HG03565 (cell line): ENCODE data around the gene YJEFN3.

Experiments
- ATAC-seq: cut with Tn5 transposase; IDR thresholded peaks from one replicate; pipeline ENCODE4 v1.9.1; 2021; ENCODE audit warnings: mild to moderate bottlenecking, moderate library complexity; ENCODE audit not compliant: unreplicated experiment

Gene YJEFN3

DNA sequence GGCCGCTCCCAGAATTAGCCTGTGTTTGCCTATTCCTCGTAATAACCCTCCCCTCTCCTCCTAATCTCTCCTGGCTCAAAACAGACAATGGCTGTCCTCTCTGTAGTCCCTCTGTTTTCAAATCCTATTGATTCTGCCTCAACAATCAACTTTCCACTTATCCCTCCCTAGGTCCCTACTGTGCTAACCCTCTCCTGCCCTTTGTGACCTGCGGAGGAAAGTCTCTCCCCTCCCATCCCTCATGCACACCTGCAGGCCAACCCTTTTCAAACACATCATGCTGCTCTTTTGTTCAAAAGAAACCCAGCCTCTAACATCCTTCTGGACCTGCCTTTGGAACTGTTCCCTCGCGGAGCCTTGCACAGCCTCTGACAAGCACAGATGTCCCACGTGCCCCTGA lies 46.7 kb downstream of the YJEFN3 start:
- no peak for ATAC-seq

GRCh38 chr19:19578252-19578651 lies 49.5 kb downstream of the YJEFN3 start:
- ATAC-seq, result no peak

DNA sequence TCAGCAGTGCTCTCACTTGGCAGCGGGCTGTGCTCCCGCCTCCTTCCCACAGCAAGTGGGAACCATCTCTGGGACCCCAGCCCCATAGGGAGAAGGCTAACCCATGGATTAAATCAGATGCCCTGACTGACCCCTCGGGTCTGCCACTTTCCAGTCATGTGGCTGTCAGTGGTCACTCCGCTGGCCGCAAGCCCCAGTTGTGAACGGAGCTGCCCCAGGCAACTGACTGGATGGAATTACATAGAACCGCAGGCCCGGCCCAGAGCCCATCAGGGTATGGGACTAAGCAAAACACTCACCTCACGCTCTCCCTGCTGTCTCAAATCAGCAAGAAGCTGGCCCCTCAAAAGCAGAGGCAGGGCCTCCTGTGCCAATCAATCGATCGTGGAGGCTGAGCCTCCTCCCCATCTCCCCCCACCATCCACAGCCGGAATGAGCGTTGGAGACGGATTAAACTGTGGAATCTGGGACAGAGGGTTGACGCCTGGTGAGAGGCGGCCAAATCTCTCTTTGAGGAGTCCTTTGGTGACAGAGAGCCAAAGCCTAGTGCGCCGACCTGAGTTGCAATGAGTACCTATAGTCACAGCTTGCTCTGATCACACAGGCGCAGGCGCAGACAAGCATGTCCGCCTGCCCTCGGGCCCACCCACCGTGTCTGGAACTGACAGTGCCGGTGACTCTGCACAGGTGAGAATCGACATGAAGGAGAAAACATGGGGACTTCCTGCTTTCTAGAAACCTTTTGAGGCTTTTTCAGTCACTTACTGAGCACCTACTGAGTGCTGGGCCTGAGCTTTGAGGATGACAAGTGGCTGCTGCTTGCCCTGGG lies 51.0 kb downstream of the YJEFN3 start:
- no peak for ATAC-seq

DNA sequence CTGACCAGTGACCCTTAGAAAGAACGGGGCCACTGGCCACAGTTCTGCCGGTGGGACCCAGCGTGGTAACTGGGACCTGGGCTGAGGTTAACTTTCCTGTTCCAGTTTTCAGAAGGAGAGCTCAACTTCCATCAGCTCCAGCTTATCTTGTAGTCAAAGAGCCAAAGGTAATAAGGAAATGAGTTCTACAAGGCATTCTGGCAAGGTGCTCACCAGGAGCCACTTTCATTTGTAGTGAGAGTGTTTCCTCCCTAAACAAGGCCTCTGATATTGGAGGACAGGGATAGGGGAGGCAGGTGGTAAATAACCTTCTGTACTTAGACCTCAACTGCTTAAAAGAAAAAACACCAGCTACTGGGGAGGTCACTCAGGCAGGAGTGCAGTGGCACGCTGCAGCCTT lies 51.7 kb downstream of the YJEFN3 start:
- ATAC-seq, result no peak

DNA sequence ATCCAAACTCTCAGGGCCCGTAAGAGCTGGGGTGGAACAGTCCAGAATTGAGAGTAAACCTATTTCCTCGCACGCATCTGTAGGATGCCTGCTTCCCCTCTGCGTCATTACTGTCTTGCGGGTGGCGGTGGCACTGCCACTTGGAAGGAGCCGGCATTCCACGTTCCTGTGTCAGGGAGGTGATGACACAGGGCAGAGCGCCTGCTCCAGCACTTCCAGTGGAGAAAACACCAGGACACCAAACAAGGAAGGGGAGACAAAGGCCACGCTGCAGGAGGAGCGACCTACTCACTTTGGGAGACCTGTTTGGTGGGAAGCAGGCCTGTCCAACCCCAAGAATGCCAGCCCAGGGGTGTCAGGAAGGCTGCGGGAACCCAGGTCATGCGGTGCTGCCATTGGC lies 52.7 kb downstream of the YJEFN3 start:
- no peak for ATAC-seq

- no peak for ATAC-seq
These were observed 53.8 kb downstream of the YJEFN3 start for GRCh38 chr19:19582471-19582870.

DNA sequence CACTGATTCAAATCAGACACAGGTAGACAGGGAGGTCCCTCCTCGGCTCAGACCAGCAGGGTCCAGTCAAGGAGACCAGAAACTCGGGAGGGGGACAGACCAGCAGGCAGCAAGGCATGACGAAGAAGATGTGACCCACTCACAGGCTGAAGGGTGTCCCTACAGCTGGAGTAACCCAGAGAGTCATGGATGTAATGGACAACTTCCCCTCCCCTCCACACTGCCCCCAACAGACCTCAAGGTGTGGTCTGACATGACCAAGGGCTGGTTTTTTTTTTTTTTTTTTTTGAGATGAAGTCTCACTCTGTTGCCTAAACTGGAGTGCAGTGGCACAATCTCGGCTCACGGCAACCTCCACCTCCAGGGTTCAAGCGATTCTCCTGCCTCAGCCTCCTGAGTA lies 55.6 kb downstream of the YJEFN3 start:
- ATAC-seq, result no peak
